GM21367 (cell line): Measurements from ENCODE around the gene CCDC86.

Source experiments
- ATAC-seq: cut with Tn5 transposase; IDR thresholded peaks from one replicate; pipeline ENCODE4 v1.9.1; 2021; ENCODE audit not compliant: unreplicated experiment

The CCDC86 gene

GRCh38 chr11:60887556-60887955, 45.6 kb downstream of the CCDC86 start:
- no peak for ATAC-seq

DNA sequence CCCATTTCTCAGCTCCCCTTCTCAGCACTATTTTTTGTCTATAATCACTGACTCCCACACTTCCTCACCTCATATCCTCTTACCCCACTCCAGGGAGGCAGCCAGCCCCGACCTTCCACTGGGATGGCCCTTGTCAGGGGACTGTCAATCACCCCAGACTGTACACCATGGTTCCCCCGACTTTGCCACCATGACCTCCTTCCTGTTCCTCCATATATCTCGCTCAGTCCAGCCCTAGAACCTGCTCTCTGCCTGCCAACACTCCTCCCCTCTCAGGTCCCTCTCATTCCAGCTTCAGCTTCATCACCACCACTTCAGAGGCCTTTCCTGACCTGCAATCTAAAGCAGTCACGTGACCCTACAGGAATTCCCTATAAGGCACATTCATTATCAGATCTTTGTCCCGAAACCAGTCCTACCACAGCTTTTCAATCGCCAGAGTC, 48.0 kb downstream of the CCDC86 start:
- no peak for ATAC-seq

GRCh38 chr11:60890696-60891095, 48.8 kb downstream of the CCDC86 start:
- no peak for ATAC-seq

DNA sequence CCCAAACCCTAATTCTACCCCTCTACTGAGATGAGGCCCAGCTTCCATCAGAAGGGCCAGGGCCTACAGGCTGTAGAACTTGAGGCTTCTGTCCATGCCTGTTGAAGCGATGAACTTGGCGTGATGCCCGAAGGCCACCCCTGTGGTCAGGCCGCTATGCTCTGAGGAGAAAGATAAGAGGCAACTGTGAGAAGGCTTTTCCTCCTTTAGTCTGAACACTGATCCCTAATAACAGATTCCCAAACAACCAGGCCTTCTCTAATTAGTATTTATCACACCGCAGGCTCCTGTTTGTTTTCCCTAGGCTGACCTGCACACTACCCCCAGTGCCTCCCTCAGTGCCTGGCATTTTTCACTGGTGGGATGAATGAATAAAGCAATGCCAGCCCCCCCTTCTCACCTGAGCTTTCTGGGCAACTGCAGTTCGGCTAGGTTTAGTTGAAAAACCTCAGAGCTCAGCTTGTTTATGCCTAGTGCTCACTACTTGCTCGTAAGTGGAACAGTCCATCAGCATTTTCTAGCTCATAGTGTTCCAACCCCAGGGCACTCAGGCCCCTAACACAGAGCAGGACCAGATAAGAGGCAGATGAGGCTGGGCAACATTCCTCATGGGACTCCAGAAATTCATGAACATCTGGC, 49.3 kb downstream of the CCDC86 start:
- no peak for ATAC-seq

DNA sequence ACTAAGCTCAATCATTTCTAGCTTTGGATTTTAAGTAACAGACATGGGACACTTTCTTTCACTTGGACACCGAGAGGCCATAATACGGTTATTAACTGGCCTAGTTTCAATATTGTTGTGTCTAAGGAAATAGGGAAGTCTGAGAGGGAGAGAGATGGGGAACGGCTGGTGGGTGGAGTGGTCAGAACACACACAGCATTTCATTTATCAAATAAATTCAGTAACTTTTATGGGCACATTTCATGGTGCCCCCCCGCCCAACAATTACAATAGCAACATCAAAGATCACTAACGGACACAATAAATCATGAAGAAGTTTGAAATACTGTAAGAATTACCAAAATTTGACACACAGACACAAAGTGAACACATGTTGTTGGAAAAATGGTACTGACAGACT, 53.8 kb downstream of the CCDC86 start:
- no peak for ATAC-seq

DNA sequence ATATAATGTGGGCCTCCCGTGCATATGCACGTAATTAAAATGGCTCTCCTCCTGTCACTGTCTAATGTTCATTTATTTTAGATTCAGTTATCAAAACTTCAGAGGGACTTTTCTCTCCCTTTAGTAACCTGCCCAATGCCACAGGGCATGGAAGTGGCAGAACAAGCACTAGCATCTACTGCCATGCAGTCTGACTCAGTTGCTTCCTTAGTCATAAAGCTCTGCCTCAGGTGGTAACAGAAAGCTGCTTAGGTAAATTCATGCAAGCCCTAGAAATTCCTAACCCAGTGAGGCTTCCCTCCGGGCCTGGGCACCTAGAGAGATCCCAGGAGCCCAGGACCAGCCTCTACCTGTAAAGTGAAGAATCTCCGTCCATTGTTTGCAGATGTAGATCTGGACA, 55.6 kb downstream of the CCDC86 start:
- no peak for ATAC-seq

GRCh38 chr11:60899046-60899936, 57.4 kb downstream of the CCDC86 start:
- no peak for ATAC-seq

DNA sequence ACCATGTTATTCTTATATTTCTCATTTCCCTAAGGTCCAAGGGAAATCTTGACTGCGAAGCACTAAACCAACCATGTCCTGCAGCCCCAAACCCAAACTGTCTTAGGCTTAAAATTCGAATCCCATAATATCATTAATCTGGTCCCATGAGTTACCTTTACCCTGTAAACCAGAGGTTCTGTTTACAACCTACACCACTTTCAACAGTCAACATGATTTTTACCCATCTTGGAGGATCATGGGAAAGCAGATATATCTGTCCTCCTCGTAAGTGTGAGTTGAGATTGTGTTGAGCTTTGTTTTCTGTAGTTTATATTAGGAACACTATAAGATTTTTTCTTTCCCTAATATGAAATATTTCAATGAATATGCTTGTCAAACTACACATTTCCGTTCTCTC, 58.1 kb downstream of the CCDC86 start:
- ATAC-seq: no peak
